Peyer's patch (tissue), 4 donors: ENCODE measurements around the gene SIPA1L3.

Experiments
- POLR2A ChIP-seq, 2 donors: fragments of 450-650 bp; IDR thresholded peaks; one replicate each; pipeline ENCODE4 v1.5.1; 2017; ENCODE audit warnings: antibody characterized with exemption in 2 of 2, mild to moderate bottlenecking in 2 of 2, moderate library complexity in 2 of 2
- TF ChIP-seq, protein P1 (sequence below), 6 experiments: fragments of 450-650 bp in 4 of 6; fragments of 200-600 bp in 2 of 6; sonication (generic) in 1 of 6; IDR thresholded peaks; one replicate each; pipeline ENCODE4 v1.5.1; 2017 to 2019; ENCODE audit warnings: antibody characterized with exemption in 6 of 6, mild to moderate bottlenecking in 3 of 6, moderate library complexity in 1 of 6

DNA sequence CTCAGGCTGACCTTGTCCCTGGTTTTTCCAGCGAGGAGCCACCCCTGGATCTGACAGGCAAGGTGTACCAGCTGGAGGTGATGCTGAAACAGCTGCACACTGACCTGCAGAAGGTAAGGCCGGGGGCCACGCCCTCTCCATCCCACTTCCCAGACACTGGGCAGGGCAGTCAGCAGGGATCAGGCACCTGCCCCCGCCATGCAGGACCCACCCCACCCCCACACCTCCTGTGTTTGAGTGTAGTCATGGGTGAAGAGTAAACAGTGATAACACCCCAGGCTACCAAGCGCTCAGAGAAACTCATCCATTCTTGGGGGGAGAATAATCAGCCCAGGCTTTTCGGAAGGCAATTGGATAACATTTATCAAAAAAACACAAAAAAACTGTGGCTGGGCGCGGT is 297.1 kb downstream of the SIPA1L3 start:
- TF ChIP-seq, protein P1, sequence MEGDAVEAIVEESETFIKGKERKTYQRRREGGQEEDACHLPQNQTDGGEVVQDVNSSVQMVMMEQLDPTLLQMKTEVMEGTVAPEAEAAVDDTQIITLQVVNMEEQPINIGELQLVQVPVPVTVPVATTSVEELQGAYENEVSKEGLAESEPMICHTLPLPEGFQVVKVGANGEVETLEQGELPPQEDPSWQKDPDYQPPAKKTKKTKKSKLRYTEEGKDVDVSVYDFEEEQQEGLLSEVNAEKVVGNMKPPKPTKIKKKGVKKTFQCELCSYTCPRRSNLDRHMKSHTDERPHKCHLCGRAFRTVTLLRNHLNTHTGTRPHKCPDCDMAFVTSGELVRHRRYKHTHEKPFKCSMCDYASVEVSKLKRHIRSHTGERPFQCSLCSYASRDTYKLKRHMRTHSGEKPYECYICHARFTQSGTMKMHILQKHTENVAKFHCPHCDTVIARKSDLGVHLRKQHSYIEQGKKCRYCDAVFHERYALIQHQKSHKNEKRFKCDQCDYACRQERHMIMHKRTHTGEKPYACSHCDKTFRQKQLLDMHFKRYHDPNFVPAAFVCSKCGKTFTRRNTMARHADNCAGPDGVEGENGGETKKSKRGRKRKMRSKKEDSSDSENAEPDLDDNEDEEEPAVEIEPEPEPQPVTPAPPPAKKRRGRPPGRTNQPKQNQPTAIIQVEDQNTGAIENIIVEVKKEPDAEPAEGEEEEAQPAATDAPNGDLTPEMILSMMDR (IDR thresholded peaks at IDR 0.05): no peak
- TF ChIP-seq POLR2A (IDR thresholded peaks at IDR 0.05): no peak
